OCI-LY1 (cell line): ENCODE data around the gene IL18R1.

Experiments used
- CTCF ChIP-seq: fragments of 200-600 bp; sonication (generic), shearing (Covaris generic); IDR thresholded peaks from 2 replicates; pipeline ENCODE4 v1.5.1; 2017; ENCODE audit warnings: mild to moderate bottlenecking, antibody characterized with exemption, low read length, moderate library complexity, mixed read lengths
- EZH2 ChIP-seq: fragments of 200-600 bp; sonication (generic), shearing (Covaris generic); IDR thresholded peaks from 2 replicates; pipeline ENCODE4 v1.8.0; 2017; ENCODE audit warnings: borderline replicate concordance, mixed run types, mild to moderate bottlenecking, antibody characterized with exemption, low read length, moderate library complexity, mixed read lengths

GRCh38 chr2:102435741-102436140 lies 80.1 kb downstream of the IL18R1 start:
- TF ChIP-seq EZH2 (no peak), CTCF (no peak)
